HFFc6 (cell line): ENCODE data around the gene TBX4. TPM values are rescaled to one million over a fixed set of nuclear protein-coding genes. Genes with fewer than 3 reads are reported as not detected.

Experiments
- DNase-seq: peaks from one replicate; pipeline ENCODE4 v3.0.0-alpha.2; 2018
- H3K27ac Mint-ChIP-seq: 2 replicates; pipeline ENCODE4 v1.8.0; 2020; ENCODE audit warnings: mild to moderate bottlenecking, mixed read lengths
- H3K27me3 Mint-ChIP-seq: 2 replicates; pipeline ENCODE4 v1.8.0; 2021; ENCODE audit warnings: mild to moderate bottlenecking, moderate library complexity, mixed read lengths; ENCODE audit not compliant: insufficient read depth
- H3K36me3 Mint-ChIP-seq: 2 replicates; pipeline ENCODE4 v1.8.0; 2021; ENCODE audit warnings: low read depth, mixed read lengths
- H3K4me1 Mint-ChIP-seq: 2 replicates; pipeline ENCODE4 v1.8.0; 2020; ENCODE audit warnings: low read depth, mixed read lengths
- H3K4me3 Mint-ChIP-seq: 2 replicates; pipeline ENCODE4 v1.8.0; 2020; ENCODE audit warnings: mild to moderate bottlenecking, moderate library complexity, mixed read lengths
- H3K9me3 Mint-ChIP-seq: 2 replicates; pipeline ENCODE4 v1.8.0; 2020; ENCODE audit warnings: mild to moderate bottlenecking, mixed read lengths
- total RNA-seq, 6 experiments: library from RNA; stranded (reverse); fragmentation: NEBNext Ultra II Directional; extraction: Animal tissue kit (Norgen Biotek cat#: 25700); gene quantifications; 2 replicates in 1 of 6; 3 replicates in 5 of 6; pipeline ENCODE4 v1.2.3, GENCODE V29; 2021
- TF ChIP-seq, protein P1 (sequence below): fragments of 200-600 bp; sonication (generic); IDR thresholded peaks from 2 replicates; pipeline ENCODE4 v1.5.0; 2021; ENCODE audit warnings: antibody characterized with exemption, mild to moderate bottlenecking

TBX4 gene
- total RNA-seq, 6 experiments from 2014 or later = 0.11 to 0.26 (median 0.18) TPM; not detected in 3

DNA sequence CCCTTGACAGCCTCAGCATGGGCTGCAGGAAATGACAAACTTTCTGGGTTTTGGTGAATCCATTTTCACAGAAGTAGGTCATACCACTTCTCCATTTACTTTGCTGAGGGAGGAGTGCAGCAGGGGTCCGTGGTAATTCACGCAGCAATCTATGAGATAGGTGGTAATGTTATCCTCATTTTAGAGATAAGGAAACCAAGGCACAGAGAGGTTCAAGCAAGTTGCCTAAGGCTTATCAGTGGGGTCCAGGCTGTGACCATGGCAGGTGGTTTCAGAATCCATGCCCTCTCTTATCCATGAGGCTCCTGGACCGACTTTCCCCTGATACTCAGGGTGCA is 12.6 kb downstream of the TBX4 start:
- Mint-ChIP-seq H3K27ac (no peak overlapping the region), H3K4me1 (peaks cover 23% of the 10 kb centered on the region), H3K9me3 (peaks cover 6% of the 10 kb centered on the region; the same call in 1 of the 2 replicates), H3K4me3 (no peak overlapping the region), H3K27me3 (peaks cover 35% of the 10 kb centered on the region), H3K36me3 (no peaks in the 10 kb centered on the region; the same call in 1 of the 2 replicates)
- DNase-seq = no peak
- TF ChIP-seq, protein P1, sequence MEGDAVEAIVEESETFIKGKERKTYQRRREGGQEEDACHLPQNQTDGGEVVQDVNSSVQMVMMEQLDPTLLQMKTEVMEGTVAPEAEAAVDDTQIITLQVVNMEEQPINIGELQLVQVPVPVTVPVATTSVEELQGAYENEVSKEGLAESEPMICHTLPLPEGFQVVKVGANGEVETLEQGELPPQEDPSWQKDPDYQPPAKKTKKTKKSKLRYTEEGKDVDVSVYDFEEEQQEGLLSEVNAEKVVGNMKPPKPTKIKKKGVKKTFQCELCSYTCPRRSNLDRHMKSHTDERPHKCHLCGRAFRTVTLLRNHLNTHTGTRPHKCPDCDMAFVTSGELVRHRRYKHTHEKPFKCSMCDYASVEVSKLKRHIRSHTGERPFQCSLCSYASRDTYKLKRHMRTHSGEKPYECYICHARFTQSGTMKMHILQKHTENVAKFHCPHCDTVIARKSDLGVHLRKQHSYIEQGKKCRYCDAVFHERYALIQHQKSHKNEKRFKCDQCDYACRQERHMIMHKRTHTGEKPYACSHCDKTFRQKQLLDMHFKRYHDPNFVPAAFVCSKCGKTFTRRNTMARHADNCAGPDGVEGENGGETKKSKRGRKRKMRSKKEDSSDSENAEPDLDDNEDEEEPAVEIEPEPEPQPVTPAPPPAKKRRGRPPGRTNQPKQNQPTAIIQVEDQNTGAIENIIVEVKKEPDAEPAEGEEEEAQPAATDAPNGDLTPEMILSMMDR = no peak

DNA sequence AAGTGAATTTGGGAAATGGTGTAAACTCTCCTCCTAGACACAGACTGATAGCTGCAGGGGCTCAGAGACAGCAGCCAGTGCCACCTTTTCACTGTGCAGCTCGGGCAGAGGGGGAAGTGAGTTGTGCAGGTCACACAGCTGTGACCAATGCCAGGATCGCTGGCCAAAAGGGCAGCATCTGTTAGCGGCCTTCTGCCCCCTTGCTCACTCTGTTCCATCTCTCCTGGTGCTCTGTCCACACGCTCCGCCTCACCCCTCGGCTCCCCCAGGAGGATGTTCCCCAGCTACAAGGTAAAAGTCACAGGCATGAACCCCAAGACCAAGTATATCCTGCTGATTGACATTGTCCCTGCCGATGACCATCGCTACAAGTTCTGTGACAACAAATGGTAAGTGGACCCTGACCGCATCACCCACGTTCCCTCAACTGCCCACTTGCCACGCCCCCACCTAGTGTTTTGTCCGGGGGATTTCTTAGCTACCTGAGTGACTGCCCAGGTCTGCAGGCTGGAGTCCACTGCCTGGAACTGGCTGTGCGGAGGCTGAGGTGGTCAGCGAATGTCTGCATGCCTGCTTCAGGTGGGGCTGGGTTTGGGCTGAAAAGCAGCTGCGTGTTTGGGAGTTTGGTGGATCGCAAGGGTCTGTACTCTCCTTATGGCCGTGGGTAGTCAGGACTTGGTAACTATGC is 13.5 kb downstream of the TBX4 start:
- Mint-ChIP-seq H3K27me3 (peaks cover 26% of the 10 kb centered on the region), H3K4me3 (no peak overlapping the region), H3K9me3 (peaks cover 2% of the 10 kb centered on the region; the same call in 1 of the 2 replicates), H3K4me1 (peaks cover 23% of the 10 kb centered on the region), H3K27ac (no peak overlapping the region), H3K36me3 (no peaks in the 10 kb centered on the region)
- no peak for DNase-seq
- TF ChIP-seq, protein P1 = no peak

DNA sequence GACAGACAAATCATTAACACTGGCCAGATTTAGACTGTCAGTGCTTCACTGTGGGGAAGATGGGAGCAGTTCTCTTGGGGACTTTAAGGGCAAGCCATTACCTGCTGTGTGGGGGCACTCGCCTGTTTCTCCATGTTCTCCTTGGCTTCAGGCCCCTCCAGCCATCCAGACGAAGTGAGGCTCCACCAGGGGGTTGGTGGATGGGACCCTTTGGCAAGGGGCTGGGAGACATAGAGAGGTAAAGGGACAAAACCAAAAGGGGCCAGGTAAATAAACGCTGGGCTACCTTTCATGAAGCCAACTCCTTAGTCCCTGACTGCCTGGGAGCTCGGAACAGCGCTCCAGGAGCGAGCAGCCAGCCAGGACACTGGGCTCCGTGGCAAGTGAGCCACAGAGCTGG is 14.0 kb downstream of the TBX4 start:
- no peaks in the 10 kb centered on the region for H3K36me3 Mint-ChIP-seq
- no peak overlapping the region for H3K4me3 Mint-ChIP-seq
- H3K27me3 Mint-ChIP-seq = peaks cover 21% of the 10 kb centered on the region
- H3K9me3 Mint-ChIP-seq = no peaks in the 10 kb centered on the region
- TF ChIP-seq, protein P1 = no peak
- peaks cover 23% of the 10 kb centered on the region for H3K4me1 Mint-ChIP-seq
- DNase-seq = no peak
- no peak overlapping the region for H3K27ac Mint-ChIP-seq

DNA sequence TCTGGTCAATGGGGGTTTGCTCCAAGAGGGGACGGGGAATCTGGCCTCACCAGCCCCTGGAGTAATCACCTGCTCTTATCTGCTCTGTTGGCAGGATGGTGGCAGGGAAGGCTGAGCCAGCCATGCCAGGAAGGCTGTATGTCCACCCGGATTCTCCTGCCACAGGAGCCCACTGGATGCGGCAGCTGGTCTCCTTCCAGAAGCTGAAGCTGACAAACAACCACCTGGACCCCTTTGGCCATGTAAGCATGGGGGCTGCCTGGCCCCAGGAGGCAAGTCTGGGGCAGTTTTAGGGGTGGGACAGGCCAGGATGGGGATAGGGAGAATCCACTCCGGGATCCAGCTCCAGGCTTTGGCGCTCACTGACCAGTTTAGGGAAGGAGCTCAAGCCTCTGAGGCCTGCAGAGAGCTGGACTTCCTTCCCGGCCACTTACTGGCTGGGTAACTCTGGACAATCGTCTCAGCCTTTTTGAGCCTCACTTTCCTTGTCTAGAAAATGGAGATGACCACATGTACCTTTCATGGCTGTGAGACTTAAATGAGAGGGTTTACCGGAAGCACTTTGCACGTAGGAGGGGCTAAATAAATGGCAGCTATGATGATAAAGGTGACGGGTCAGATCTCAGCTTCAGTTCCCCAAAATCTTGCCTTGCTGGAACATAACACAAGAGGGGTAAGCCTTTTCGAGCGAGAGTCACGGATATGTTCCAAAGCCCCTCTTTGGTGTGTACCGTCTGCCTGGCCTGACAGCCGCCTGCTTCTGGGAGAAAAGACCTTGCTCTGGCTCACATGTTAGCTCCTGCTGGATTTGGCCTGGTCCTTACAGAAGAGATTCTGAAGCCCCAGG is 15.4 kb downstream of the TBX4 start:
- TF ChIP-seq, protein P1 = no peak
- Mint-ChIP-seq H3K27me3 (peaks cover 8% of the 10 kb centered on the region), H3K4me3 (no peak overlapping the region), H3K27ac (no peak overlapping the region), H3K36me3 (no peaks in the 10 kb centered on the region), H3K4me1 (peaks cover 19% of the 10 kb centered on the region), H3K9me3 (no peaks in the 10 kb centered on the region)
- peak; percentile 9 for DNase-seq

DNA sequence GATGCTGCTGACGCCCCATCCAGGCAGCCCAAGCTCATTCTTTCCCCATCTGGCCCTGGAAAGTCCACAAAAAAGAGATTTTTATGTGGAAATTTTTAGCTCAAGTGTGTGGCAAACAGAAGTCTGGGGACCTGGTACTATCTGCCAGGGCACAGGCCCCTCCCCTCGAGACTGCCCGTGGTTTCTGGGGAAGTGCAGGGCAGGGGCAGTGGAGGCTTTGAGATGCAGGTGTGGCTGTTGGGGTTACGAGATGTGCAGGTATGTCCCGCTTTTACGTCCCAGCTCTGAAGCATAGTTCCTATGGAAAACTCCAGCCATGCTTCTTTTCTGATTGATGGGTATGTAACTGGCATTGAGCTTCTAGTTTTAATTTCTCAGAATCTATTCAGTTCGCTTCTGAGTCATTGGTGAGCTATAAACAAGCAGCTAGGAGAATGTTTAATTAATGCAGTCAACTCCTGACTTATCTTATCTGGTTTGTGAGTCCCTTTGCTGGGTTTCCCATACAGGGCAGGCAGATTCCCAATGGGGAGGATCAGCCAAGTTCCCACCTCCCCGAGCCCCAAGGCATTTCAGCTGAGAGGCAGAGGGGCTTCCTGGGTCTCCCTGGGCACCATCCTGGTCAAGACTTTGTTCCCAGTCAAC is 16.2 kb downstream of the TBX4 start:
- Mint-ChIP-seq H3K36me3 (no peaks in the 10 kb centered on the region), H3K4me3 (no peak overlapping the region), H3K4me1 (peaks cover 17% of the 10 kb centered on the region), H3K9me3 (no peaks in the 10 kb centered on the region), H3K27ac (no peak overlapping the region), H3K27me3 (peaks cover 8% of the 10 kb centered on the region)
- TF ChIP-seq, protein P1 = no peak
- DNase-seq = peak; percentile 47
